AG04449 (cell line): Measurements from ENCODE around the gene SLC47A2.

Source experiments
- CTCF ChIA-PET: fragments of 350-600 bp; formaldehyde crosslinking; extraction: SDS; loops from one replicate; lab custom pipeline; 2021; ENCODE audit warnings: antibody characterized with exemption; lab: Yijun Ruan, JAX
- POLR2A ChIA-PET: fragments of 400-600, 350-600 bp; formaldehyde crosslinking; extraction: SDS; loops from one replicate; lab custom pipeline; 2020; ENCODE audit warnings: antibody characterized with exemption, inconsistent platforms; lab: Yijun Ruan, JAX
- DNase-seq: peaks from one replicate; pipeline ENCODE4 v3.0.0-alpha.2; 2010; ENCODE audit warnings: low read depth, low spot score
- H3K4me3 ChIP-seq: 2 replicates; pipeline ENCODE4 v1.5.1; 2011; ENCODE audit warnings: low read depth, mild to moderate bottlenecking, control low read depth, low read length
- TF ChIP-seq, protein P1 (sequence below): IDR thresholded peaks from one replicate; pipeline ENCODE4 v1.5.1; 2011; ENCODE audit warnings: mild to moderate bottlenecking, moderate library complexity, low read length, control low read depth, inconsistent platforms; ENCODE audit not compliant: insufficient read depth; ENCODE audit errors: missing control alignments

The SLC47A2 gene

GRCh38 chr17:19727501-19728078 lies 11.2 kb upstream of the SLC47A2 start:
- ChIA-PET POLR2A (no interaction called here), CTCF (interaction anchor here (1.1 to 1.8 kb wide), 5 partner anchors 15 to 80 kb away, joined by 3 to 9 read pairs (median 5); partner anchors contain the start of gene ALDH3A2)
- TF ChIP-seq, protein P1, sequence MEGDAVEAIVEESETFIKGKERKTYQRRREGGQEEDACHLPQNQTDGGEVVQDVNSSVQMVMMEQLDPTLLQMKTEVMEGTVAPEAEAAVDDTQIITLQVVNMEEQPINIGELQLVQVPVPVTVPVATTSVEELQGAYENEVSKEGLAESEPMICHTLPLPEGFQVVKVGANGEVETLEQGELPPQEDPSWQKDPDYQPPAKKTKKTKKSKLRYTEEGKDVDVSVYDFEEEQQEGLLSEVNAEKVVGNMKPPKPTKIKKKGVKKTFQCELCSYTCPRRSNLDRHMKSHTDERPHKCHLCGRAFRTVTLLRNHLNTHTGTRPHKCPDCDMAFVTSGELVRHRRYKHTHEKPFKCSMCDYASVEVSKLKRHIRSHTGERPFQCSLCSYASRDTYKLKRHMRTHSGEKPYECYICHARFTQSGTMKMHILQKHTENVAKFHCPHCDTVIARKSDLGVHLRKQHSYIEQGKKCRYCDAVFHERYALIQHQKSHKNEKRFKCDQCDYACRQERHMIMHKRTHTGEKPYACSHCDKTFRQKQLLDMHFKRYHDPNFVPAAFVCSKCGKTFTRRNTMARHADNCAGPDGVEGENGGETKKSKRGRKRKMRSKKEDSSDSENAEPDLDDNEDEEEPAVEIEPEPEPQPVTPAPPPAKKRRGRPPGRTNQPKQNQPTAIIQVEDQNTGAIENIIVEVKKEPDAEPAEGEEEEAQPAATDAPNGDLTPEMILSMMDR: no peak
- H3K4me3 ChIP-seq: no peak overlapping the region
- DNase-seq: peak; percentile 44

- no peak for DNase-seq
- ChIA-PET POLR2A (no interaction called here), CTCF (interaction anchor here (1.4 to 1.8 kb wide), 2 partner anchors 36 to 79 kb away, joined by 3 to 9 read pairs; partner anchors contain the start of gene ALDH3A2)
- TF ChIP-seq, protein P1: no peak
- no peak overlapping the region for H3K4me3 ChIP-seq
These were observed 10.4 kb upstream of the SLC47A2 start for GRCh38 chr17:19726631-19727376.

- H3K4me3 ChIP-seq: no peak overlapping the region
- no peak for DNase-seq
- ChIA-PET POLR2A (no interaction called here), CTCF (interaction anchor here (1.0 kb wide), 1 partner anchor 39 kb away, joined by 3 read pairs; no protein-coding TSS in a partner anchor)
- TF ChIP-seq, protein P1: no peak
These were observed 9.1 kb upstream of the SLC47A2 start for GRCh38 chr17:19725486-19725885.

GRCh38 chr17:19724501-19725420 lies 8.4 kb upstream of the SLC47A2 start:
- ChIA-PET POLR2A (no interaction called here), CTCF (interaction anchor here (1.0 kb wide), 1 partner anchor 40 kb away, joined by 3 read pairs; no protein-coding TSS in a partner anchor)
- TF ChIP-seq, protein P1: no peak
- peak overlapping the region; percentile 6; the same call in 1 of the 2 replicates for H3K4me3 ChIP-seq
- no peak for DNase-seq

DNA sequence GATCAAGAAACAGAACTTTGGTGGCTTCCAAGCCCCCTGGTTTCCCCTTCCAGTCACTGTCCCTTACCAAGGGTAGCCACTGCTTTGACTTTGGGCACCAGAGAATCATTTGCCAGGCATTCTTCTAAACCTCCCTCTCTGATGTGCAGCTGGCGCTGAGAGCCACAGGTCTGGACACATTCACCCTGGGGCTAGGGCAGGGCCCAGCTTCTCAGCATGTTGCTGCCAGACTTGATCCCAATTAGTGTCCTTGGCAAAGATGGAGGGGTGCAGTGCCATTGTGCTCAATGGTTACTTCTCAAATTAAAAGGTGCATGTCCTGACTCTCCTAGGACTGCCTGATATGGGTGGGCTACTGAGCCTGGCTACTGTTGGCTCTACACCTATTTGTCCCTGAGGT lies 7.6 kb upstream of the SLC47A2 start:
- no peak overlapping the region for H3K4me3 ChIP-seq
- no peak for DNase-seq
- TF ChIP-seq, protein P1: no peak
- POLR2A ChIA-PET: no interaction called here
- CTCF ChIA-PET: no interaction called here
